ENCODE data around the gene SLC25A47. TPM values are rescaled to one million over a fixed set of nuclear protein-coding genes. Genes with fewer than 3 reads are reported as not detected.

SLC25A47 gene
- total RNA-seq, 1 experiment from 2014 or later, result not detected

- Mint-ChIP-seq H3K27me3 (ENCODE audit: insufficient read depth, unreplicated experiment) (no peaks in the 10 kb centered on the region), H3K36me3 (ENCODE audit: insufficient read depth, unreplicated experiment) (peaks cover 5% of the 10 kb centered on the region), H3K4me1 (ENCODE audit: insufficient read depth, unreplicated experiment) (peaks cover 44% of the 10 kb centered on the region), H3K9me3 (ENCODE audit: unreplicated experiment) (no peaks in the 10 kb centered on the region), H3K27ac (ENCODE audit: low read depth, unreplicated experiment) (peak overlapping the region; percentile 95), H3K4me3 (ENCODE audit: unreplicated experiment) (peak overlapping the region; percentile 72)
- TF ChIP-seq, protein P1, sequence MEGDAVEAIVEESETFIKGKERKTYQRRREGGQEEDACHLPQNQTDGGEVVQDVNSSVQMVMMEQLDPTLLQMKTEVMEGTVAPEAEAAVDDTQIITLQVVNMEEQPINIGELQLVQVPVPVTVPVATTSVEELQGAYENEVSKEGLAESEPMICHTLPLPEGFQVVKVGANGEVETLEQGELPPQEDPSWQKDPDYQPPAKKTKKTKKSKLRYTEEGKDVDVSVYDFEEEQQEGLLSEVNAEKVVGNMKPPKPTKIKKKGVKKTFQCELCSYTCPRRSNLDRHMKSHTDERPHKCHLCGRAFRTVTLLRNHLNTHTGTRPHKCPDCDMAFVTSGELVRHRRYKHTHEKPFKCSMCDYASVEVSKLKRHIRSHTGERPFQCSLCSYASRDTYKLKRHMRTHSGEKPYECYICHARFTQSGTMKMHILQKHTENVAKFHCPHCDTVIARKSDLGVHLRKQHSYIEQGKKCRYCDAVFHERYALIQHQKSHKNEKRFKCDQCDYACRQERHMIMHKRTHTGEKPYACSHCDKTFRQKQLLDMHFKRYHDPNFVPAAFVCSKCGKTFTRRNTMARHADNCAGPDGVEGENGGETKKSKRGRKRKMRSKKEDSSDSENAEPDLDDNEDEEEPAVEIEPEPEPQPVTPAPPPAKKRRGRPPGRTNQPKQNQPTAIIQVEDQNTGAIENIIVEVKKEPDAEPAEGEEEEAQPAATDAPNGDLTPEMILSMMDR (IDR thresholded peaks at IDR 0.05; ENCODE audit: unreplicated experiment), result no peak
- POLR2A ChIA-PET, result interaction anchor here (0.9 to 1.4 kb wide), 9 partner anchors 12 to 138 kb away, joined by 3 to 8 read pairs (median 4); no protein-coding TSS in a partner anchor
- intact Hi-C loops (cut with micrococcal nuclease), result no loop called here
- BruUV-seq (replicated peaks), result TSS peak; percentile 50
- DNase-seq (ENCODE audit: unreplicated experiment), result no peak
- CTCF ChIA-PET, result interaction anchor here (0.8 kb wide), 1 partner anchor 47 kb away, joined by 3 read pairs; no protein-coding TSS in a partner anchor
Measured at GRCh38 chr14:100374876-100375265, 51.7 kb downstream of the SLC25A47 start.

- TF ChIP-seq, protein P1 (IDR thresholded peaks at IDR 0.05; ENCODE audit: unreplicated experiment), result no peak
- Mint-ChIP-seq H3K4me1 (ENCODE audit: insufficient read depth, unreplicated experiment) (peaks cover 44% of the 10 kb centered on the region), H3K4me3 (ENCODE audit: unreplicated experiment) (peak overlapping the region; percentile 72), H3K27ac (ENCODE audit: low read depth, unreplicated experiment) (peak overlapping the region; percentile 95), H3K9me3 (ENCODE audit: unreplicated experiment) (no peaks in the 10 kb centered on the region), H3K36me3 (ENCODE audit: insufficient read depth, unreplicated experiment) (peaks cover 5% of the 10 kb centered on the region), H3K27me3 (ENCODE audit: insufficient read depth, unreplicated experiment) (no peaks in the 10 kb centered on the region)
- CTCF ChIA-PET, result interaction anchor here (0.8 to 1.0 kb wide), 2 partner anchors 12 to 46 kb away, joined by 3 to 5 read pairs; no protein-coding TSS in a partner anchor
- intact Hi-C loops (cut with micrococcal nuclease), result no loop called here
- no TSS peak for BruUV-seq (replicated peaks)
- peak; percentile 91 for DNase-seq (ENCODE audit: unreplicated experiment)
- POLR2A ChIA-PET, result interaction anchor here (0.9 to 1.4 kb wide), 9 partner anchors 12 to 138 kb away, joined by 3 to 8 read pairs (median 4); no protein-coding TSS in a partner anchor
Measured at GRCh38 chr14:100375266-100375962, 52.3 kb downstream of the SLC25A47 start.

DNA sequence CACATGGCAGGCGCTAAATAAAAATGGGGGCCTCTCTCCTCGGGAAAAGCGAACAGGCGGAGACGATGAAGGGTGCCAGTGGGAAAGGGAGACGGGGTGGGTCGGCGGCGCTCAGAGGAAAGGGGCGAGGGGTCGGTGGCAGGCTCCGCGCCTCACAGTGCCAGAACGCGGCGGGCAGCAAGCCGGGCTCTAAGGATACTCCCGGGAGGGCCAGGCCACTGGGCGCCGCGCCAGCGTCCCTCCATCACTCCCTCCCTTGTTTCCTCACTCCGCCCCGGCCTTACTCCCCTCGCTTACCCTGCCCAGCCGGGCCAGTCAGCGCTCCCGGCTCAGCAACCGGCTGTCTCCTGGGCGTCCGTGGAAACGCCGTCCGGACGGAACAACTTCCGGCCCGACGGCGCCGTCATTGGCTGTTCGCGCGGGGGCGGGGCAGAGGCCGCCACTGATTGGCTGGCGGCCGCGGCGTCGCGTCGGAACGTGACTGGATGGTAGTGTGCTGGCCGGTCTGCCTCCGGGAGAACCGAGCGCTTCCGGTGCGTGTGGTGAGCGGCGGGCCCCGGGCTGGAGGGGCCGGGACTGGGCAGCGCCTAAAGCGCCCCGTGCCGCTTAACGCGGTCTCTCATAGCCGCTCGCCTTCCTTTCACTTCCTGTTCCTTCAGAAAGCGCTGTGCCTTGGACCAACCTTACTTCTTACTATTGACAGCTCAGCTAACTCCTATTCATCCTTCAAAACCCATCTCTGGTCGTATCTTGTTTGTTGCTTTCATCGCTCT lies 53.0 kb downstream of the SLC25A47 start, which contains the start of gene WDR25:
WDR25 (plus strand) TSS at position 523 of the 773 bp plus-strand sequence.
- CTCF ChIA-PET, result interaction anchor here (1.0 to 2.2 kb wide), 3 partner anchors 12 to 94 kb away, joined by 5 to 8 read pairs (median 6); no protein-coding TSS in a partner anchor
- H3K36me3 Mint-ChIP-seq (ENCODE audit: insufficient read depth, unreplicated experiment), result peaks cover 2% of the 10 kb centered on the region
- intact Hi-C loops (cut with micrococcal nuclease), result loop anchor here (2.0 kb wide), 3 partner anchors 71 to 135 kb away; no protein-coding TSS in a partner anchor
- H3K27ac Mint-ChIP-seq (ENCODE audit: low read depth, unreplicated experiment), result peak within 1 kb of the TSS; percentile 95
- TF ChIP-seq, protein P1 (IDR thresholded peaks at IDR 0.05; ENCODE audit: unreplicated experiment), result no peak
- POLR2A ChIA-PET, result interaction anchor here (0.6 to 2.3 kb wide), 13 partner anchors 9 to 1326 kb away, joined by 3 to 10 read pairs (median 4); no protein-coding TSS in a partner anchor
- DNase-seq (ENCODE audit: unreplicated experiment), result peak; percentile 94
- no TSS peak for BruUV-seq (replicated peaks)
- H3K9me3 Mint-ChIP-seq (ENCODE audit: unreplicated experiment), result no peaks in the 10 kb centered on the region
- peaks cover 44% of the 10 kb centered on the region for H3K4me1 Mint-ChIP-seq (ENCODE audit: insufficient read depth, unreplicated experiment)
- H3K4me3 Mint-ChIP-seq (ENCODE audit: unreplicated experiment), result peak within 1 kb of the TSS; percentile 72
- H3K27me3 Mint-ChIP-seq (ENCODE audit: insufficient read depth, unreplicated experiment), result no peaks in the 10 kb centered on the region

All from MCF 10A (cell line).